B cell (primary cell): ENCODE data around the gene CBARP. TPM values are rescaled to one million over a fixed set of nuclear protein-coding genes. Genes with fewer than 3 reads are reported as not detected.

Experiments
- ATAC-seq: fragments of 200-7000 bp; cut with Tn5 transposase; one replicate; pipeline ENCODE4 v1.10.0; 2021; ENCODE audit warnings: low read depth, mild to moderate bottlenecking, moderate number of reproducible peaks, moderate library complexity
- CTCF ChIA-PET: fragments of 350-600 bp; sonication (Branson Sonifier 250); formaldehyde crosslinking; loops from one replicate; lab custom pipeline; 2021; ENCODE audit warnings: antibody characterized with exemption, inconsistent platforms; lab: Charles Lee
- POLR2A ChIA-PET: fragments of 350-600 bp; sonication (Branson Sonifier 250); formaldehyde crosslinking; loops from one replicate; lab custom pipeline; 2021; ENCODE audit warnings: antibody characterized with exemption; lab: Charles Lee
- DNase-seq: peaks from one replicate; pipeline ENCODE4 v3.0.0; 2013
- H2AFZ ChIP-seq: 2 replicates; pipeline ENCODE4 v1.6.1; 2012; ENCODE audit warnings: mild to moderate bottlenecking, low read depth, low read length; ENCODE audit not compliant: insufficient read depth, poor library complexity, severe bottlenecking
- H3K27ac ChIP-seq, 2 donors: 1 replicate in 1 of 2; 2 replicates in 1 of 2; pipeline ENCODE4 v1.5.1; 2012 to 2013; ENCODE audit warnings: low read length in 2 of 2, mild to moderate bottlenecking in 2 of 2, moderate library complexity in 1 of 2
- H3K27me3 ChIP-seq, 4 experiments: fragments of 200-600 bp in 1 of 4; sonication (generic) in 1 of 4; replicated peaks in 1 of 4; 1 replicate in 2 of 4; 2 replicates in 2 of 4; pipeline versions ENCODE4 v1.6.1 to v1.7.0; 2013 to 2016; ENCODE audit warnings: low read length in 3 of 4, mild to moderate bottlenecking in 2 of 4, mixed read lengths in 1 of 4, moderate library complexity in 1 of 4; ENCODE audit not compliant: insufficient read depth in 4 of 4, control insufficient read depth in 3 of 4; ENCODE audit errors: control extremely low read depth in 1 of 4
- H3K36me3 ChIP-seq, 2 experiments: replicated peaks in 1 of 2; 1 replicate in 1 of 2; 2 replicates in 1 of 2; pipeline versions ENCODE4 v1.6.1 to v1.7.1; 2013; ENCODE audit warnings: low read length in 1 of 2; ENCODE audit not compliant: insufficient read depth in 2 of 2, control insufficient read depth in 1 of 2; ENCODE audit errors: control extremely low read depth in 1 of 2, extremely low read depth in 1 of 2
- H3K4me1 ChIP-seq, 2 donors: fragments of 200-600 bp in 1 of 2; sonication (generic) in 1 of 2; 1 replicate in 1 of 2; 2 replicates in 1 of 2; pipeline versions ENCODE4 v1.5.1 to v1.6.1; 2013 to 2017; ENCODE audit warnings: low read length in 2 of 2; ENCODE audit not compliant: control insufficient read depth in 2 of 2, insufficient read depth in 2 of 2
- H3K4me2 ChIP-seq: replicated peaks from 2 replicates; pipeline ENCODE3; 2012; ENCODE audit warnings: mild to moderate bottlenecking, low read depth, low read length; ENCODE audit not compliant: poor library complexity, severe bottlenecking
- H3K4me3 ChIP-seq, 5 experiments: fragments of 200-600 bp in 1 of 5; sonication (generic) in 1 of 5; 1 replicate in 3 of 5; 2 replicates in 2 of 5; pipeline versions ENCODE4 v1.5.1 to v1.7.0; 2011 to 2016; ENCODE audit warnings: low read length in 4 of 5, mild to moderate bottlenecking in 4 of 5, low read depth in 2 of 5, control low read depth in 1 of 5, moderate library complexity in 1 of 5; ENCODE audit not compliant: insufficient read depth in 1 of 5; ENCODE audit errors: control extremely low read depth in 1 of 5, extremely low read depth in 1 of 5
- H3K79me2 ChIP-seq: fragments of 200-600 bp; sonication (generic); one replicate; pipeline ENCODE4 v1.6.0; 2016; ENCODE audit warnings: low read length; ENCODE audit not compliant: control insufficient read depth, insufficient read depth
- H3K9ac ChIP-seq: fragments of 200-600 bp; sonication (generic); 2 replicates; pipeline ENCODE4 v1.6.1; 2017; ENCODE audit warnings: mild to moderate bottlenecking, low read length, moderate library complexity
- H3K9me3 ChIP-seq, 3 donors: one replicate each; pipeline versions ENCODE4 v1.6.1 to v1.7.1; 2013; ENCODE audit warnings: low read length in 2 of 3; ENCODE audit not compliant: control insufficient read depth in 2 of 3, insufficient read depth in 1 of 3; ENCODE audit errors: control extremely low read depth in 1 of 3
- H4K20me1 ChIP-seq: 2 replicates; pipeline ENCODE4 v1.6.0; 2012; ENCODE audit warnings: mild to moderate bottlenecking, low read length; ENCODE audit not compliant: insufficient read depth, control insufficient read depth, poor library complexity, severe bottlenecking
- H3K27ac Mint-ChIP-seq: one replicate; pipeline ENCODE4 v1.8.0; 2021; ENCODE audit warnings: mixed read lengths
- H3K27me3 Mint-ChIP-seq: one replicate; pipeline ENCODE4 v1.8.0; 2021; ENCODE audit warnings: mixed read lengths
- H3K4me1 Mint-ChIP-seq: one replicate; pipeline ENCODE4 v1.8.0; 2021; ENCODE audit warnings: mixed read lengths
- H3K4me3 Mint-ChIP-seq: one replicate; pipeline ENCODE4 v1.8.0; 2021; ENCODE audit warnings: mixed read lengths
- H3K9me3 Mint-ChIP-seq: one replicate; pipeline ENCODE4 v1.8.0; 2022; ENCODE audit warnings: mixed read lengths; ENCODE audit not compliant: insufficient read depth
- CTCF ChIP-seq: fragments of 200-600 bp; IDR thresholded peaks from one replicate; pipeline ENCODE4 v1.8.0; 2022; ENCODE audit warnings: antibody characterized with exemption, mild to moderate bottlenecking
- EZH2 ChIP-seq: IDR thresholded peaks from 2 replicates; pipeline ENCODE4 v1.6.1; 2012; ENCODE audit warnings: borderline replicate concordance, low read depth, mild to moderate bottlenecking, moderate library complexity, low read length; ENCODE audit not compliant: insufficient read depth, poor library complexity, severe bottlenecking
- WGBS: methylation state at CpG from one replicate; pipeline ENCODE4 v1.1.5; 2013; ENCODE audit warnings: missing lambda C conversion rate; ENCODE audit not compliant: insufficient coverage; 5-methylcytosine and 5-hydroxymethylcytosine counted together
- intact Hi-C: fragments of 100-400 bp; cut with micrococcal nuclease; formaldehyde crosslinking; loops from one replicate; pipeline ENCODE4 v1.10.0; 2022
- polyA plus RNA-seq: library from polyadenylated mRNA; depleted of rRNA; stranded (reverse); fragments of >200 nt; gene quantifications from 2 replicates; pipeline ENCODE4 v1.2.3, GENCODE V29; 2012
- total RNA-seq, 2 donors: library from RNA; stranded (reverse); fragments of 120-200 nt in 1 of 2; gene quantifications; 1 replicate in 1 of 2; 2 replicates in 1 of 2; pipeline versions ENCODE4 v1.2.3 to v1.2.4, GENCODE V29; 2013 to 2022

CBARP gene
- total and polyA plus RNA-seq, 2 donors (not counting 1 experiment from before 2014, with no cell fraction given) = not detected

- ChIA-PET POLR2A (interaction anchor here (1.8 kb wide), 1 partner anchor 33 kb away, joined by 15 read pairs; no protein-coding TSS in a partner anchor), CTCF (interaction anchor here (0.7 to 6.1 kb wide), 3 partner anchors 10 to 133 kb away, joined by 3 to 51 read pairs (median 3); no protein-coding TSS in a partner anchor)
- intact Hi-C loops = no loop called here
- H3K9me3 Mint-ChIP-seq = no peaks in the 10 kb centered on the region
- peaks cover 38% of the 10 kb centered on the region for H3K4me1 Mint-ChIP-seq
- peak; percentile 63 for DNase-seq
- peaks cover 74% of the 10 kb centered on the region for H4K20me1 ChIP-seq
- H3K27ac Mint-ChIP-seq = peak overlapping the region; percentile 94
- peak overlapping the region; percentile 30 to 85 (median 75) for H3K4me3 ChIP-seq
- peak overlapping the region; percentile 89 for H3K4me3 Mint-ChIP-seq
- no peak overlapping the region for H2AFZ ChIP-seq
- 44% methylated on average over 8 of the region's 10 CpGs for WGBS
- no peaks in the 10 kb centered on the region for H3K9me3 ChIP-seq
- TF ChIP-seq CTCF (no peak), EZH2 (no peak)
- no peaks in the 10 kb centered on the region for H3K27me3 ChIP-seq
- ATAC-seq = no peak
- H3K27ac ChIP-seq = peak overlapping the region; percentile 93 to 97
- no peaks in the 10 kb centered on the region for H3K27me3 Mint-ChIP-seq
- H3K79me2 ChIP-seq = peaks cover 63% of the 10 kb centered on the region
- peak overlapping the region; percentile 89 for H3K9ac ChIP-seq
- H3K4me1 ChIP-seq = peaks cover 29 to 51% of the 10 kb centered on the region in 2 donors
- peak overlapping the region; percentile 100 for H3K4me2 ChIP-seq
- peaks cover 9 to 49% of the 10 kb centered on the region in 2 experiments for H3K36me3 ChIP-seq
Measured at GRCh38 chr19:1276628-1277022, 38.8 kb upstream of the CBARP start.

GRCh38 chr19:1275976-1276627, 38.3 kb upstream of the CBARP start:
- H3K4me3 ChIP-seq = peak overlapping the region; percentile 30 to 85 (median 75)
- POLR2A ChIA-PET = interaction anchor here (0.6 to 1.8 kb wide), 2 partner anchors 32 to 165 kb away, joined by 3 to 15 read pairs; no protein-coding TSS in a partner anchor
- CTCF ChIA-PET = interaction anchor here (6.1 kb wide), 1 partner anchor 31 kb away, joined by 51 read pairs; no protein-coding TSS in a partner anchor

More at GRCh38 chr19:1275976-1276627, 38.3 kb upstream of the CBARP start:
- peaks cover 32 to 56% of the 10 kb centered on the region in 2 donors for H3K4me1 ChIP-seq
- peaks cover 68% of the 10 kb centered on the region for H3K79me2 ChIP-seq
- Mint-ChIP-seq H3K27me3 (no peaks in the 10 kb centered on the region), H3K9me3 (no peaks in the 10 kb centered on the region), H3K4me1 (peaks cover 43% of the 10 kb centered on the region), H3K4me3 (peak overlapping the region; percentile 89), H3K27ac (peak overlapping the region; percentile 94)
- TF ChIP-seq EZH2 = no peak
- no peak for TF ChIP-seq CTCF
- peak overlapping the region; percentile 93 to 97 for H3K27ac ChIP-seq
- intact Hi-C loops = no loop called here
- ATAC-seq (no peak), DNase-seq (no peak)
- H3K9me3 ChIP-seq = no peaks in the 10 kb centered on the region
- peak overlapping the region; percentile 89 for H3K9ac ChIP-seq
- no peaks in the 10 kb centered on the region for H3K27me3 ChIP-seq
- 6% methylated on average over 39 of the region's 43 CpGs for WGBS
- peak overlapping the region; percentile 100 for H3K4me2 ChIP-seq
- peak overlapping the region; percentile 69 for H2AFZ ChIP-seq
- peaks cover 80% of the 10 kb centered on the region for H4K20me1 ChIP-seq
- peaks cover 9 to 54% of the 10 kb centered on the region in 2 experiments for H3K36me3 ChIP-seq
